Small intestine (tissue), 7 donors: ENCODE data around the gene KCNJ13. TPM values are rescaled to one million over a fixed set of nuclear protein-coding genes. Genes with fewer than 3 reads are reported as not detected.
"Not testable (repeated sequence)": the region's sequence is repeated elsewhere in the genome, so short reads cannot be mapped to it uniquely, and the experiment has no call there.

Experiments
- DNase-seq, 2 donors: peaks; one replicate each; pipeline versions ENCODE4 v3.0.0 to v3.0.0-alpha.2; 2013
- FAIRE-seq: peaks from 2 replicates; lab custom pipeline; 2012; peaks lifted over from hg19 to GRCh38; lab: Jason Lieb, UNC
- H3K27ac ChIP-seq, 3 donors: one replicate each; pipeline ENCODE4 v1.5.1; 2013; ENCODE audit warnings: low read length in 2 of 3, mild to moderate bottlenecking in 2 of 3, control low read depth in 1 of 3, inconsistent platforms in 1 of 3, low read depth in 1 of 3, moderate library complexity in 1 of 3
- H3K27me3 ChIP-seq, 3 donors: one replicate each; pipeline ENCODE4 v1.6.1; 2013; ENCODE audit warnings: low read length in 3 of 3, inconsistent platforms in 1 of 3; ENCODE audit not compliant: control insufficient read depth in 3 of 3, insufficient read depth in 3 of 3
- H3K36me3 ChIP-seq, 3 donors: one replicate each; pipeline ENCODE4 v1.6.1; 2013; ENCODE audit warnings: low read length in 3 of 3, inconsistent platforms in 1 of 3, low read depth in 1 of 3, mild to moderate bottlenecking in 1 of 3, moderate library complexity in 1 of 3; ENCODE audit not compliant: control insufficient read depth in 3 of 3, insufficient read depth in 2 of 3
- H3K4me1 ChIP-seq, 3 donors: one replicate each; pipeline ENCODE4 v1.6.1; 2013; ENCODE audit warnings: low read length in 2 of 3, inconsistent platforms in 1 of 3, low read depth in 1 of 3, mild to moderate bottlenecking in 1 of 3, moderate library complexity in 1 of 3; ENCODE audit not compliant: control insufficient read depth in 3 of 3, insufficient read depth in 2 of 3
- H3K4me3 ChIP-seq, 3 donors: one replicate each; pipeline ENCODE4 v1.5.1; 2013; ENCODE audit warnings: low read length in 3 of 3, control low read depth in 1 of 3, inconsistent platforms in 1 of 3, low read depth in 1 of 3, mild to moderate bottlenecking in 1 of 3, moderate library complexity in 1 of 3
- H3K9me3 ChIP-seq, 2 donors: one replicate each; pipeline ENCODE4 v1.6.1; 2013; ENCODE audit warnings: low read depth in 1 of 2, low read length in 1 of 2; ENCODE audit not compliant: control insufficient read depth in 2 of 2, insufficient read depth in 1 of 2
- WGBS, 3 donors: extraction: QIAGEN DNeasy Blood & Tissue Kit; methylation state at CpG; one replicate each; pipeline ENCODE4 v1.1.7; 2013; 5-methylcytosine and 5-hydroxymethylcytosine counted together
- polyA plus RNA-seq, 4 donors: library from polyadenylated mRNA; stranded (reverse) in 3 of 4; unstranded in 1 of 4; fragments of 200-250 nt in 3 of 4; fragments of 120-200 nt in 1 of 4; gene quantifications; one replicate each; pipeline versions ENCODE4 v1.2.1 to v1.2.3, GENCODE V29; 2013
- donor health status: healthy with polysubstance abuse.
- donor health status: control.
- donor health status: control.
- donor health status: Bipolar disorder and iron deficiency.
- donor health status: healthy.

KCNJ13 gene
- polyA plus RNA-seq, 4 donors = 8.4 to 87.2 (median 43.3) TPM

DNA sequence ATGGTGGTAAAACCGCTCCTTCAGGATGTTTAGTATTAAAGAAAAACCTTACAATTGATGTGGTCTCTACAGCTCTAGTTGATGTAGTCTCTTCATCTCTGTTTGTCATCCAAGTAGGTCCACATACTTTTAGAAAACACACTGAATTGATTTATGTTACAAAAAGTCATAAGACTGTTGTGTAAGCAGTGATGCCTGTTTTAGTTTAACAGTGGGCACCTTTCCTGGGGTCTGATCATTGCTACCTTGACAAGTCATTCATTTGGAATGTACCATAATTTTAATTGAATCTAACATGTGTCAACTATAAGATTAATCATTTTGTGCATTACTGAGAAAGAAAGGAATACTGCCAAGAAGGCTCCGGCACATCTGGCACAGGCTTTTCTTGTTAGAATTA, 44.9 kb downstream of the KCNJ13 start:
- Histone ChIP-seq H3K4me1 (no peaks in the 10 kb centered on the region), H3K9me3 (no peaks in the 10 kb centered on the region), H3K4me3 (no peak overlapping the region), H3K27me3 (no peaks in the 10 kb centered on the region), H3K27ac (no peak overlapping the region), H3K36me3 (peaks cover 10 to 24% (median 10%) of the 10 kb centered on the region in 3 donors)
- 84 to 96% (median 88%) methylated on average over 2 of the region's 2 CpGs for WGBS, 3 donors
- no peak for DNase-seq
- FAIRE-seq = no peak

DNA sequence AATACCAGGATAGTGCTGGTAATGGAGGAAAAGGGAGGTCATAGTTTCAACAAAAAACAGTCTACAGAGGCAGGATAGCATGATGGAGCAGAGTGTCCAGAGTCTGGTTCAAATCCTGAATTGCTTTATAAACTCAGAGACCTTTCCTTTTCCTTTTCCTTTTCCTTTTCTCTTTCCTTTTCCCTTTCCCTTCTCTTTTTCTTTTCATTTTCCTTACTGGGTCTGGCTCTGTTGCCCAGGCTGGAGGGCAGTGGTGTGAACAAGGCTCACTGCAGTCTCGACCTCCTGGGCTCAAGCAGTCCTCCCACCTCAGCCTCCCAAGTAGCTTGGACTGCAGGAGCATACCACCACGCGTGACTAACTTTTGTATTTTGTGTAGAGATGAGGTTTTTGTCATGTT, 47.6 kb downstream of the KCNJ13 start:
- no peak overlapping the region for H3K27ac ChIP-seq
- no peaks in the 10 kb centered on the region for H3K27me3 ChIP-seq
- FAIRE-seq = no peak
- H3K36me3 ChIP-seq = peaks cover 7 to 35% (median 9%) of the 10 kb centered on the region in 3 donors
- WGBS, 3 donors = 96 to 98% (median 96%) methylated on average over 3 of the region's 3 CpGs
- DNase-seq = no peak
- no peaks in the 10 kb centered on the region for H3K9me3 ChIP-seq
- no peak overlapping the region for H3K4me3 ChIP-seq
- H3K4me1 ChIP-seq = no peaks in the 10 kb centered on the region

DNA sequence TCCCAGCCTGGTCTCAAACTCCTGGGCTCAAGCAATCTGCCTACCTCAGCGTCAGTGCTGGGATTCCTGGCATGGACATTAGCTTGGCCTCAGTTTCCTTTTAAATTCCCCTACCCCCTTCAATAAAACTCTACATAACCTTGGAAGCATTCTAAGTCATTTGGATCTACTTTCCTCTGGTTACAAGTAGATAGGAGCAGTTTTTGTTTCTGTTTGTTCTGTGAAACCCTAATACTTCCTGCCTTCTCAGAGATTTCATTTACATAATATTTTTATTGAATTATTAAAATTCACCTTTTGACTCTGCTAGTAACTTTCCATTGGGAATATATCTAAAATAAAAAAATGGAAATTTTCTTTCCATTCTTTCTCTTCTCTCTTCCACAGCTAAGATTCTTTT, 53.3 kb downstream of the KCNJ13 start:
- H3K27ac ChIP-seq = no peak overlapping the region
- no peak overlapping the region for H3K4me3 ChIP-seq
- no peaks in the 10 kb centered on the region for H3K9me3 ChIP-seq
- no peak for DNase-seq
- peaks cover 7 to 34% (median 9%) of the 10 kb centered on the region in 3 donors for H3K36me3 ChIP-seq
- FAIRE-seq = no peak
- 92 to 100% (median 96%) methylated on average over 1 of the region's 1 CpG for WGBS, 3 donors
- H3K27me3 ChIP-seq = no peaks in the 10 kb centered on the region
- no peaks in the 10 kb centered on the region for H3K4me1 ChIP-seq

DNA sequence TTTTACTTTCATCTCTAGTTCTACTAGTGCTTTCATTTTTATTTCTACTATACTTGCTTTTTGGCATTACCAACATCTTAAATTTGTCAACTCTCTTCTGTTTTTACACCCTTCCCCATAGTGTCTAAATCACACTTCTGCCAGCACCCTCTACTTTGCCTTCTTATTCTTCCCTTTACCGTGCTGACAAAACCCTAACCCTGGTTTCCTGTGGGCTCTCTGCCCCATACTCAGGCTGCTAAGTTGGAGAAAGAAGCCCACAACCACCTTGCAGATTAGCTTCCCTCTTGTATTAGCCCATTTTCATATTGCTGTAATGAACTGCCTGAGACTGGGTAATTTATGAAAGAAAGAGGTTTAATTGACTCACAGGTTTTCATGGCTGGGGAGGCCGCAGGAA, 54.5 kb downstream of the KCNJ13 start:
- H3K27me3 ChIP-seq = no peaks in the 10 kb centered on the region
- 79 to 83% (median 81%) methylated on average over 2 of the region's 2 CpGs for WGBS, 3 donors
- FAIRE-seq (no peak), DNase-seq (no peak)
- H3K9me3 ChIP-seq = no peaks in the 10 kb centered on the region
- H3K27ac ChIP-seq = no peak overlapping the region
- no peaks in the 10 kb centered on the region for H3K4me1 ChIP-seq
- H3K36me3 ChIP-seq = peaks cover 5 to 38% (median 9%) of the 10 kb centered on the region in 3 donors
- no peak overlapping the region for H3K4me3 ChIP-seq

DNA sequence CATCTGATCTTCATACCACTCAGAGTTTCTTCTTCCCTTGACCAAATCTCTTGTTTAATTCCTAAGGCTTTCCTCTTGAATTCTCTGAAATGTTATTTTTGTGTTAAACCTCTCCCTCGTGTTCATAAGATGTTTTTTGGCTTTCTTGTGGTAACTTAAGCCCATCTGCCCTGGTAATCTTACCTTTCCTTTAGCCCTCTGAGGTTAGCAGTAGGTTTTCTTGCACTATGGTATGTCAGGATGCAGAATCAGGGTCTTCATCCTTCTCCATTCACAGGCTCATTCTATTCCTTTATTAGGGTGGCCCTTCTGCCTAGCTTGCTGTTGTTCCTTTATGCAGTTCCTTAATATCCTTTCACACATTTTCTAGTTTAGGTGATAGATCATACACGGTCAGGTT, 55.1 kb downstream of the KCNJ13 start:
- no peak overlapping the region for H3K27ac ChIP-seq
- FAIRE-seq = no peak
- WGBS, 3 donors = 68 to 78% (median 75%) methylated on average over 2 of the region's 2 CpGs

DNA sequence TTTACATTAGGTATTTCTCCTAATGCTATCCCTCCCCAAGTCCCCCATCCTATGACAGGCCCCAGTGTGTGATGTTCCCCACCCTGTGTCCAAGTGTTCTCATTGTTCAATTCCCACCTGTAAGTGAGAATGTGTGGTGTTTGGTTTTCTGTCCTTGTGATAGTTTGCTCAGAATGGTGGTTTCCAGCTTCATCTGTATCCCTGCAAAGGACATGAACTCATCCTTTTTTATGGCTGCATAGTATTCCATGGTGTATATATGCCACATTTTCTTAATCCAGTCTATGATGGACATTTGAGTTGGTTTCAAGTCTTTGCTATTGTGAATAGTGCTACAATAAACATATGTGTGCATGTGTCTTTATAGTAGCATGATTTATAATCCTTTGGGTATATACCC, 56.3 kb downstream of the KCNJ13 start:
- not testable (repeated sequence) for H3K4me3 ChIP-seq, FAIRE-seq

More for the DNA sequence above, 55.1 kb downstream of the KCNJ13 start:
- DNase-seq = no peak
- H3K27me3 ChIP-seq = no peaks in the 10 kb centered on the region
- no peak overlapping the region for H3K4me3 ChIP-seq
- no peaks in the 10 kb centered on the region for H3K4me1 ChIP-seq
- peaks cover 5 to 40% (median 9%) of the 10 kb centered on the region in 3 donors for H3K36me3 ChIP-seq
- no peaks in the 10 kb centered on the region for H3K9me3 ChIP-seq

More for the DNA sequence above, 56.3 kb downstream of the KCNJ13 start:
- not testable (repeated sequence) for H3K27ac ChIP-seq, DNase-seq, H3K4me1 ChIP-seq, H3K9me3 ChIP-seq, H3K27me3 ChIP-seq
- H3K36me3 ChIP-seq = peaks cover 5 to 35% (median 9%) of the 10 kb centered on the region in 3 donors

Other genes starting within 250 kb of the KCNJ13 start
- under 1 TPM in 1 of 4 donors, not detected in 3; 0.35 TPM for gene CHRNG, start 236.9 kb downstream of the KCNJ13 start, polyA plus RNA-seq
- gene TIGD1, start 226.0 kb downstream of the KCNJ13 start, polyA plus RNA-seq = 1 to 10 TPM in 3 of 4 donors, under 1 TPM in 1; 0.54 to 6.6 (median 3.0) TPM
- gene EIF4E2, start 225.9 kb downstream of the KCNJ13 start, polyA plus RNA-seq = 100 to 1,000 TPM in 1 of 4 donors, 10 to 100 TPM in 3; 67.9 to 103 (median 88.4) TPM
- 1 to 10 TPM in 3 of 4 donors, under 1 TPM in 1; 0.45 to 8.5 (median 4.1) TPM for gene EFHD1, start 143.0 kb downstream of the KCNJ13 start, polyA plus RNA-seq
- gene GIGYF2, start 79.2 kb downstream of the KCNJ13 start, polyA plus RNA-seq = 10 to 100 TPM; 12.7 to 56.6 (median 19.9) TPM
- gene SNORC, start 93.7 kb upstream of the KCNJ13 start, polyA plus RNA-seq = 10 to 100 TPM in 2 of 4 donors, 1 to 10 TPM in 2; 6.3 to 16.5 (median 10.4) TPM
- gene NGEF, start 236.7 kb upstream of the KCNJ13 start, polyA plus RNA-seq = 10 to 100 TPM; 10.2 to 73.4 (median 31.4) TPM